Cardiac muscle cell (in vitro differentiated cells and primary cell): Measurements from ENCODE around the gene TNKS2. TPM values are rescaled to one million over a fixed set of nuclear protein-coding genes. Genes with fewer than 3 reads are reported as not detected.
"Not testable (repeated sequence)": the region's sequence is repeated elsewhere in the genome, so short reads cannot be mapped to it uniquely, and the experiment has no call there.

Source experiments
- DNase-seq, 2 donors: peaks; one replicate each; pipeline versions ENCODE4 v3.0.0 to v3.0.0-alpha.2; 2010 to 2017; ENCODE audit warnings: low read depth in 1 of 2, low spot score in 1 of 2
- H3K27ac ChIP-seq: fragments of 200-600 bp; sonication (generic); 2 replicates; pipeline ENCODE4 v1.5.1; 2016
- H3K27me3 ChIP-seq: fragments of 200-600 bp; sonication (generic); 2 replicates; pipeline ENCODE4 v1.6.0; 2016; ENCODE audit warnings: control low read depth
- H3K36me3 ChIP-seq: fragments of 200-600 bp; sonication (generic); 2 replicates; pipeline ENCODE4 v1.5.1; 2016; ENCODE audit warnings: control low read depth
- H3K4me1 ChIP-seq: fragments of 200-600 bp; sonication (generic); 2 replicates; pipeline ENCODE4 v1.8.1; 2017; ENCODE audit warnings: low read depth, mild to moderate bottlenecking, mixed run types
- H3K4me3 ChIP-seq: fragments of 200-600 bp; sonication (generic); 2 replicates; pipeline ENCODE4 v1.5.1; 2016; ENCODE audit warnings: mild to moderate bottlenecking
- H3K9me3 ChIP-seq: fragments of 200-600 bp; sonication (generic); 2 replicates; pipeline ENCODE4 v1.5.1; 2017; ENCODE audit warnings: low read depth, mild to moderate bottlenecking, control low read depth
- polyA plus RNA-seq: library from polyadenylated mRNA; unstranded; fragments of >200 nt; fragmentation: Nextera tagmentation; extraction: Ambion mirVana; gene quantifications from 2 replicates; pipeline ENCODE4 v1.2.1, GENCODE V29; 2016
- total RNA-seq: library from RNA; depleted of rRNA; stranded (reverse); fragments of >200 nt; gene quantifications from 2 replicates; pipeline ENCODE4 v1.2.3, GENCODE V29; 2016
- TF ChIP-seq, protein P1 (sequence below): IDR thresholded peaks from 2 replicates; pipeline ENCODE4 v1.5.1; 2012; ENCODE audit warnings: low read depth, mild to moderate bottlenecking, low read length

Gene TNKS2
- total and polyA plus RNA-seq, 2 experiments from 2014 or later: 22.8 to 52.9 TPM

DNA sequence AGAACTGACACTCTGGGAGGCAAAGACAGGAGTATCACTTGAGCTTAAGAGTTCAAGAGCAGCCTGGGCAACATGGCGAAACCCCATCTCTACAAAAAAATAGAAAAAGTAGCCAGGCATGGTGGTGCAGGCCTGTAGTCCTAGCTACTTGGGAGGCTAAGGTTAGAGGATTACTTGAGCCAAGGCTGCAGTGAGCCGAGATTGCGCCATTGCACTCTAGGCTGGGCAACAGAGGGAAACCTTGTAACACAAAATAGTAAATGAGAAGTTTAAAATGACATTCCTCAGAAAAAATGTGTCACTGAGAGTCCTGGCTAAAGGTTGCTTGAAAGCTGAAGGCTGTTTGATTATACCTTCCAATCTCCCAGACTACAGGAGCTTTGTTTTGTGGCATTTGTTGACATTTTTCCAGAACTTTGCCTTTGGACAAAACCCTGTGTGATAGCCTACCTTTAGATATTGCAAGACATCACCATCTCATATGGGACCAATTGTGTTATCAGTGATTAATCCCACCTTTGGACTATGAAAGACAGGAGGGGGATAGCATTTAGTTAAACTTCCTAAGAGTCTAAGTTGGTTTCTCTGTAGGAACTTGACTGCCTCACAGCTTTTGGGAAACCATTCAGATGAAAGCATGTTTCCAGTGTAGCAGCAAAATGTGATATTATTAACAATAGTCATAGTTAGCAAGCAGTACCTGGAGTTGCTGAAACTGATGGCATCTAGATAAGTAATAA lies 5.3 kb downstream of the TNKS2 start:
- Histone ChIP-seq H3K36me3 (peaks cover 6% of the 10 kb centered on the region), H3K27ac (peak overlapping the region; percentile 84), H3K4me1 (peaks cover 33% of the 10 kb centered on the region), H3K4me3 (no peak overlapping the region), H3K27me3 (no peaks in the 10 kb centered on the region), H3K9me3 (no peaks in the 10 kb centered on the region)
- TF ChIP-seq, protein P1, sequence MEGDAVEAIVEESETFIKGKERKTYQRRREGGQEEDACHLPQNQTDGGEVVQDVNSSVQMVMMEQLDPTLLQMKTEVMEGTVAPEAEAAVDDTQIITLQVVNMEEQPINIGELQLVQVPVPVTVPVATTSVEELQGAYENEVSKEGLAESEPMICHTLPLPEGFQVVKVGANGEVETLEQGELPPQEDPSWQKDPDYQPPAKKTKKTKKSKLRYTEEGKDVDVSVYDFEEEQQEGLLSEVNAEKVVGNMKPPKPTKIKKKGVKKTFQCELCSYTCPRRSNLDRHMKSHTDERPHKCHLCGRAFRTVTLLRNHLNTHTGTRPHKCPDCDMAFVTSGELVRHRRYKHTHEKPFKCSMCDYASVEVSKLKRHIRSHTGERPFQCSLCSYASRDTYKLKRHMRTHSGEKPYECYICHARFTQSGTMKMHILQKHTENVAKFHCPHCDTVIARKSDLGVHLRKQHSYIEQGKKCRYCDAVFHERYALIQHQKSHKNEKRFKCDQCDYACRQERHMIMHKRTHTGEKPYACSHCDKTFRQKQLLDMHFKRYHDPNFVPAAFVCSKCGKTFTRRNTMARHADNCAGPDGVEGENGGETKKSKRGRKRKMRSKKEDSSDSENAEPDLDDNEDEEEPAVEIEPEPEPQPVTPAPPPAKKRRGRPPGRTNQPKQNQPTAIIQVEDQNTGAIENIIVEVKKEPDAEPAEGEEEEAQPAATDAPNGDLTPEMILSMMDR: no peak
- no peak for DNase-seq

DNA sequence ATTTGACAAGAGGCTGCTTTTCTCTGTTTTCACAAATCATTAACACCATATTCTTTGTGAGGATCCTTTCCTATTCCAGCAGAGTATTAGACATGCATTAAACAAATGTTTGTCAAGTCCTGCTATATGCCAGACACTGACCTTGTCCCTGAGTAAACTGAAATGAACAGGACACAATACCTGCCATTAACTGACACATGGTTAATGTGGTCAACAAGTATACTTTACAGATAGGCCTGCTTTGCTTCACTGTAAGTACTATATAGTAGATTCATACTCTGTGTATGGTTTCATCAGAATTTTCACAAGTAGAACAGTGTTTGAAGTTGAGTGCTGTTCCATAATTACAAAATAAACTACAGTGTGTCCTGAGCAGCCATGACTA lies 5.9 kb downstream of the TNKS2 start:
- no peak overlapping the region for H3K4me3 ChIP-seq
- H3K4me1 ChIP-seq: peaks cover 33% of the 10 kb centered on the region

GRCh38 chr10:91805110-91805838 lies 7.0 kb downstream of the TNKS2 start:
- Histone ChIP-seq H3K27me3 (no peaks in the 10 kb centered on the region), H3K36me3 (peaks cover 6% of the 10 kb centered on the region), H3K4me3 (no peak overlapping the region), H3K9me3 (no peaks in the 10 kb centered on the region), H3K4me1 (peaks cover 27% of the 10 kb centered on the region), H3K27ac (peak overlapping the region; percentile 84)
- DNase-seq: no peak
- TF ChIP-seq, protein P1: no peak

More for the DNA sequence above, 5.9 kb downstream of the TNKS2 start:
- H3K36me3 ChIP-seq: peaks cover 6% of the 10 kb centered on the region
- TF ChIP-seq, protein P1: no peak
- no peaks in the 10 kb centered on the region for H3K27me3 ChIP-seq
- no peak for DNase-seq
- no peaks in the 10 kb centered on the region for H3K9me3 ChIP-seq
- H3K27ac ChIP-seq: peak overlapping the region; percentile 84

- not testable (repeated sequence) for H3K9me3 ChIP-seq, H3K4me3 ChIP-seq, H3K27me3 ChIP-seq, H3K36me3 ChIP-seq, H3K27ac ChIP-seq, DNase-seq
- H3K4me1 ChIP-seq: peaks cover 22% of the 10 kb centered on the region
Measured at GRCh38 chr10:91807264-91807663, 9.0 kb downstream of the TNKS2 start.

GRCh38 chr10:91813251-91813650 lies 15.0 kb downstream of the TNKS2 start:
- Histone ChIP-seq H3K27me3 (no peaks in the 10 kb centered on the region), H3K4me3 (no peak overlapping the region), H3K27ac (peak overlapping the region; percentile 89), H3K36me3 (peaks cover 3% of the 10 kb centered on the region), H3K9me3 (no peaks in the 10 kb centered on the region), H3K4me1 (peaks cover 60% of the 10 kb centered on the region)
- DNase-seq: no peak
- TF ChIP-seq, protein P1: no peak

GRCh38 chr10:91816981-91817380 lies 18.8 kb downstream of the TNKS2 start:
- peak overlapping the region; percentile 13 for H3K4me3 ChIP-seq
- no peaks in the 10 kb centered on the region for H3K9me3 ChIP-seq
- TF ChIP-seq, protein P1: no peak
- DNase-seq: no peak
- H3K27ac ChIP-seq: peak overlapping the region; percentile 89
- H3K27me3 ChIP-seq: no peaks in the 10 kb centered on the region
- peaks cover 17% of the 10 kb centered on the region for H3K36me3 ChIP-seq
- H3K4me1 ChIP-seq: peaks cover 73% of the 10 kb centered on the region
